ENCODE measurements around the gene SPDYE18.
"Not testable (repeated sequence)": the region's sequence is repeated elsewhere in the genome, so short reads cannot be mapped to it uniquely, and the experiment has no call there.

Gene SPDYE18, protein sequence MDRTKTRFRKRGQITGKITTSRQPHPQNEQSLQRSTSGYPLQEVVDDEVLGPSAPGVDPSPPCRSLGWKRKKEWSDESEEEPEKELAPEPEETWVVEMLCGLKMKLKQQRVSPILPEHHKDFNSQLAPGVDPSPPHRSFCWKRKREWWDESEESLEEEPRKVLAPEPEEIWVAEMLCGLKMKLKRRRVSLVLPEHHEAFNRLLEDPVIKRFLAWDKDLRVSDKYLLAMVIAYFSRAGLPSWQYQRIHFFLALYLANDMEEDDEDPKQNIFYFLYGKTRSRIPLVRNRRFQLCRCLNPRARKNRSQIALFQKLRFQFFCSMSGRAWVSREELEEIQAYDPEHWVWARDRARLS
- 1.1 to 3.2 (median 2.8) reads per million in 4 donors for total RNA-seq

- DNase-seq: not testable (repeated sequence)
These were observed at the start of gene SPDYE18 for GRCh38 chr7:77062557-77062956. Gene SPDYE18 (minus strand): TSS chr7:77062558. CDS start chr7:77060512, 2,046 bp downstream.

DNA sequence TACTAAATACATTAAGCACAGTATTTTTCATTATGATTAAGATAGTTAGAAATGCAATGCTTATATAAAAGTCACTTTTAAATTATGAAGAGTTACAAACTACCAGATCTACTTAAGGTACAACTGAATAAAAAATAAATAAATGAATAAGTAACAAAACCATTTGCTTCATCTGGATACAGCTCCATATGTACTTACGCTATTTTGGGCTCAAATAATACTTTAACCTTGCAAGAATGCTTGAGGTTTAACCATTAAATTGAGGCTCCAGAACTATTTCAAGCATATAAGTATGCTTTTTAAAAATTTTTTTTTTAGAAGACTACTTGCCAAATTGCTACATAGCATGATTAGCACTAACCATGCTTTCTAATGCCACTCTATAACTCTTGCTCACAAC lies 46.0 kb upstream of the SPDYE18 start:
- DNase-seq: not testable (repeated sequence)

- not testable (repeated sequence) for DNase-seq
These were observed 45.3 kb upstream of the SPDYE18 start for GRCh38 chr7:77107659-77108058.

DNA sequence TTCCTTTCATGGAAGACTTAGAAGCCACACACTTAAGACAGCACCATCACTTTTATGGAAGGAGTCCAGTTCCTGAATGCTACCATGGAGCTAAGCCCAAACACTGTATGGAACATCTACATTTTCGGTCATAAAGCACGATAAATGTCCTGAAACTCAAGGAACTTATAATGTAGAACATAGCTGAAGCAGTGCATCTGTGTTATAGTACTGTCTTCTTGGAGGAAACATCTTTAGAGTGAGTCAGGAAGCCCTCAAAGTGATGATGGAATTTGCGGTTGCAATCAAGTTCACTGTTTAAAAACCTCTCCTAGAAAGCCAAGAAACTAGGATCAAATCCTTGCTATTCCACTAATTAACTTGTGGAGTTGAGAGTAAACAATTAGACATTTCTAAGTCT lies 43.5 kb upstream of the SPDYE18 start:
- not testable (repeated sequence) for DNase-seq

GRCh38 chr7:77102671-77103070 lies 40.3 kb upstream of the SPDYE18 start:
- DNase-seq: not testable (repeated sequence)

- not testable (repeated sequence) for DNase-seq
These were observed 38.8 kb upstream of the SPDYE18 start for GRCh38 chr7:77101187-77101586.

DNA sequence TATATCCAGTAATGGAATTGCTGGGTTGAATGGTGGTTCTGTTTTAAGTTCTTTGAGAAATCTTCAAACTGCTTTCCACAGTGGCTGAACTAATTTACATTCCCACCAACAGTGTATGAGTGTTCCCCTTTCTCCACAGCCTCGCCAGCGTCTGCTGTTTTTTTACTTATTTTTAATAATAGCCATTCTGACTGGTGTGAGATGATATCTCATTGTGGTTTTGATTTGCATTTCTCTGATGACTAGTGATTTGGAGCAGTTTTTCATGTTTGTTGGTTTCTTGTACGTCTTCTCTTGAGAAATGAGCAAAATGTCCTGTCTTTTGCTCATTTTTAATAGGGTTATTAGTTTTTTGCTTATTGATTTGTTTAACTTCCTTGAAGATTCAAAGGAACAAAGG lies 38.1 kb upstream of the SPDYE18 start:
- not testable (repeated sequence) for DNase-seq

GRCh38 chr7:77092301-77092700 lies 29.9 kb upstream of the SPDYE18 start:
- DNase-seq: not testable (repeated sequence)

DNA sequence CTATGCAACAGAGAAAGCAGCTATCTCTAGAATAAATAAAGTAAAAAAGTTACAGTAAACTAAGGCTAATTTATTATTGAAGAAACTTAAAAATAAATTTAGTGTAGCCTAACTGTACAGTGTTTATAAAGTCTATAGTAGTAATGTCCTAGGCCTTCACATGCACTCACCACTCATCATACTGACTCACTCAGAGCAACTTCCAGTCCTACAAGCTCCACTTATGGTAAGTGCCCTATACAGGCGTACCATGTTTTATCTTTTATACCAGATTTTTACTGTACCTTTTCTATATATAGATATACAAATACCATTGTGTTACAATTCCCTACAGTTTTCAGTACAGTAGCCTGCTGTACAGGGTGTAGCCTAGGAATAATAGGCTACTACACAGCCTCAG lies 19.8 kb upstream of the SPDYE18 start:
- not testable (repeated sequence) for DNase-seq

DNA sequence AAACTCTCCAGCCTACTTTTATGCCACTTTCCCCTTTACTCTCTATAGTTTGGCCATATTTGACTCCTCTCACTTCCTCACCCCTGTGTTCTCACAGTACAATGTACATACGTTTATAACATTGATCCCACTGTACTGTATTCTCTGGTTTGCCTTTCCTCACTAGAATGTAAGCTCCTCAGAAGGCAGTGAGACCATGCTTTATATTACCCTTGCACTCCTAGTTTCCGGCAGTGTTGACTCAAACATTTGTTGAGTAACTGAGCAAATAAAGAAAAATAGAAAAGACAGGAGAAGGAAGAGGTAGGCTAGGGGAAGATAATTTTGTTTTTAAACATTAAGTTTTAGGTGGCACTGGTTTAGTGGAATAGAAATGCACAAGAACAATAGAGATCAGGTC lies 17.9 kb upstream of the SPDYE18 start:
- DNase-seq: not testable (repeated sequence)

GRCh38 chr7:77079624-77080023 lies 17.3 kb upstream of the SPDYE18 start:
- not testable (repeated sequence) for DNase-seq

DNA sequence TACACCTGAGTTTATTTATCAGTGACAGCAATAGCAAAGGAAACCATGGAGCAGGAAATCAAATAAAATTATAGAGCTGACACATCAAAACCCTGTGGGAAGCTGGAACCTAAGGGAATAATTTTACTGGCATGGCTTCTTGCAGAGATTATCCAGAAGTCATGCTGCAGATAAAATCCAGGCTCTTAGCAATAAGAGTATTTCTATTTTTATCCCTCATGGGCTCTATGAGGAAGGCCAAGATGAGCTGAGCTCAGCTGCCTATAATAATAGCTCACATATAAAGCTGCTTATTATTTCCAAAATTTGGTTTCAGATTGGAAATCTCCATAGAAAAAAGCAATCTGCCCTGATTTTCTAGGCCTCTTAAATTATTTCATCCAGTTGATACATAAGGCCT lies 16.8 kb upstream of the SPDYE18 start:
- DNase-seq: not testable (repeated sequence)

DNA sequence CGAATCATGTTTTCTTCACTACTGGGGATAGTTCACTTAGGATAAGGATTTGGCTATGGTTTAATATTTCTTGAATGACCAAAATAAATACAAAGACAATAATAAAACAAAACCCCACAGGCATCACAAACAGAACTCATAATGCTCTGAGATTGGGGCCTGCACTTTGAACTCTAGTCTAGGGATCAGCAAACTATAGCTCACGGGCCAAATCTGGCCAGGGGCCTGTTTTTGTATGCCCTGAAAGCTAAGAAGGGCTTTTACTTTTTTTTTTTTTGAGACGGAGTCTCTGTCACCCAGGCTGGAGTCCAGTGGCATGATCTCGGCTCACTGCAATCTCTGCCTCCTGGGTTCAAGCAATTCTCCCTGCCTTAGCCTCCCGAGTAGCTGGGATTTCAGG lies 14.7 kb upstream of the SPDYE18 start:
- DNase-seq: not testable (repeated sequence)

GRCh38 chr7:77074786-77075396 lies 12.5 kb upstream of the SPDYE18 start:
- DNase-seq: not testable (repeated sequence)

DNA sequence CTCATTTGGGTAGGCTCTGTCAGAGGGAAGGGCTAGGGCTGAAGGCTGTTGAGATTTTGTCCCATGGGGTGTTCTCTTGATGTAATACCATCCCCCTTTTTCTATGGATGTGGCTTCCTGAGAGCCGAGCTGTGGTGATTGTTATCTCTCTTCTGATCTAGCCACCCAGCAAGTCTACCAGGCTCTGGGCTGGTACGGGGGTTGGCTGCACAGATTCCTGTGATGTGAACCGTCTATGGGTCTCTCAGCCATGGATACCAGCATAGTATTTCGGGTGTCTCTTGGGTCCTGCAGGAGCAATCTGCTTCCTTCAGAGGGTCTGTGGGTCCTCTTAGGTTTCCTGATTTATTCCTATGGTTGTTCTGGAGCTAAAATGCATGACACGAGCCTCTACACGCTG lies 8.8 kb upstream of the SPDYE18 start:
- not testable (repeated sequence) for DNase-seq

DNA sequence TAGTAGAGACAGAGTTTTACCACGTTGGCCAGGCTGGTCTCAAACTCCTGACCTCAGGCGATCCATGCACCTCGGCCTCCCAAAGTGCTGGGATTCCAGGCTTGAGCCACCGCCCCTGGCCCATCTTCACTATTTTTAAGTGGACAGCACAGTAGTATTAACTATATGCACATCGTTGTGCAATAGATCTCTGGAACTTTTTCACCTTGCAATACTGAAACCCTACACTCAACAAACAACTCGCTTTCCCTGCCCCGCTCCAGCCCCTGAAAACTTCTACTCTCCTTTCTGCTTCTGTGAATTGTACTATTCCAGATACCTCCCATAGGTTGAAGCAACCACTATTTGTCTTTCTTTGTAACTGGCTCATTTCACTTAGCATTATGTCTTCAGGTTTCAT lies 3.5 kb upstream of the SPDYE18 start:
- DNase-seq: not testable (repeated sequence)

GRCh38 chr7:77063732-77064131 lies 1.4 kb upstream of the SPDYE18 start:
- DNase-seq: not testable (repeated sequence)

- DNase-seq: not testable (repeated sequence)
These were observed 30.1 kb downstream of the SPDYE18 start, which contains the start of gene SPDYE17 for GRCh38 chr7:77032261-77032660. Gene SPDYE17 (minus strand): TSS chr7:77032361. CDS start chr7:77030570, 1,791 bp downstream.

GRCh38 chr7:77026349-77026748 lies 36.0 kb downstream of the SPDYE18 start:
- DNase-seq: not testable (repeated sequence)

DNA sequence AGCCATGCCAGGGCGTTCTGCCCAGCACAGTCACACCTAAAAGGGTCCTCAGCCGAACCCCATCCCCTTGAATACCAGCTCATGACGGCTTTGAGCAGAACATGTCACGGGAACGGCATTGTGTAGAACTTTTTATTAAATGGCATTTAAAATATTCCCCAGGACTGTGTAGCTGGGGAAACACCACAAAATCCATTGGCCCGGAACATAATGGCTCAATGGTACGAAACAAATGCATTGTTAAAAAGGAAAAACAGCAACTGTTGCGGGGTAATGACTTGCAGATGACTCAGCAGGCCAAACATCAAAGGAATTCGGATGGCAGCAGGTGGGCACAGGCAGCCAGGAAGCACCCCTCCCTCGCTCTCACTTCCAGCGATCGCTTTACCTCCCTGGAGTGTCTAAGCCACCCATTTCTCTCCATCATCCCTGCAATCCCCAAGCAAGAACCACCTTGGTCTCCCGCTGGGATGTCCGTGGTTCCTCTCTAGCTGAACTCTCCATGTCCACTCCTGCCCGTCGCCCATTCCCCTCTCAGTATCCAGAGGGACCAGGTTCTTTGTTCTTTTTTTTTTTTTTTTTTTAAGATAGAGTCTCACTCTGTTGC lies 52.2 kb downstream of the SPDYE18 start:
- DNase-seq: not testable (repeated sequence)

DNA sequence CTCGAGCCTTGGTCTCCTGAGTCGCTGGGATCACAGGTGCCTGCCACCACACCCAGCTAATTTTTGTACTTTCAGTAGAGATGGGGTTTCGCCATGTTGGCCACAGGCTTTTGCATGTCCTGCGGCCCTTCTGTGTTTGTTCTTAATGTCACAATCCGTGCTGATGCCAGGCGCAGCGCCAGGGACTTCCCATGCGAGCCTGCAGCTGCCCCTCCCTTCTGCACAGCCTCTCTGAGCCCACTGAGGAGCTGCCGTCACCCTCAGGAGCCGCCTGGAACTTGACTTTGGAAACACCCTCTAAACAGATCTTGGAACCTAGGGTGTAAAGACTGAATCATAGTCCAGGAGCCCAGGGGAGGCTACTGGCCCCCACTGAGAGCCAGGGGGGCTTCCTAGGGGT lies 54.4 kb downstream of the SPDYE18 start:
- DNase-seq: not testable (repeated sequence)

DNA sequence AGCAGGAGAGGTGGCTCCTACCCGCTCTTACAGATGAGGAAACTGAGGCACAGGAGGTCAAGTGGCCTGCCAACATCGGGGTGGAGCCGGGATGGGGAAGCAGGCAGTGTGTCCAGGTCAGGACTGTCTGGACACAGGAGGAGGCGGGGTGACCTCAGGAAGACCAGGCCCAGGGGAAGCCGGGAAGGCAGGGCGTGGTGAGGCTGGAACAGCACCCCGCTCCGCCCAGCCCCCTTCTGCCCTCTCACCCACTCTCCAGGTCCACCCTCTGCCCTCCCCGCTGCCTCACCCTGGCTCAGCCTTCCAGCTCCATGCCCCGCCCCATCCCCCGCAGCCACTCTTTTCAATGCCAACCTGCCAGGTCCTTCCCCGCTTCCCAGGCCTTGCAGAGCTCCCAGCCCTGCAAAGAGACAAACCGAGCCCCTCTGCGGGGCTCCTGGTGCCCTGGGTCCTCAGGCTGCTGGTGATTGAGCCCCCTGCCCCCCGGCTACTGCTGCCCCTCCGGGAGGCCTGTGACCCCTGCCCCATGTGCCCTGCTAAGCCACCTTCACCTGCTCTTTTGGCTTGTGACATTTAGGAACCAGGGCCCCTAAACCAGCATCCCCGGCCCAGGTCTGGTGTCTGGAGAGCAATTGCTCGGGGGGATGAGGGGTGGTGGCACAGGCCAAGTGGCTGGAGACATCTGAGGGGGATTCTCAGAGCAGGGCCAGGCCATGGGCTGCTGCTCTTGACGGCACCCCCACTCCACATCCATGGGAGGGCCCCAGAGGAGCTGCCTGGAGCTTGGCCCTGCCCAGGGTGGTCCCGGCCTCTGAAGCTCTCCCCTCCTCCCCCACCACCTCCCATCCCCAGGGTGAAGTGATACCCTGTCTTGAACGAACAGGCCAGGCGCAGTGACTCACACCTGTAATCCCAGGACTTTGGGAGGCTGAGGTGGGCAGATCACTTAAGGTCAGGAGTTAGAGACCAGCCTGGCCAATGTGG lies 55.9 kb downstream of the SPDYE18 start:
- DNase-seq: not testable (repeated sequence)
